ENCODE results near the gene IGFBP5.

Gene IGFBP5

GRCh38 chr2:216622526-216622925 is 72.8 kb downstream of the IGFBP5 start:
- DNase-seq (ENCODE audit: low read depth in 2 of 2): no peak
- no peak overlapping the region for H3K4me3 ChIP-seq (replicated peaks in 1 of 2; ENCODE audit: low read depth in 2 of 2, low read length in 2 of 2)
- TF ChIP-seq CTCF (IDR thresholded peaks at IDR 0.05; ENCODE audit: low read depth, low read length): no peak

Data from cardiac fibroblast (primary cell).